ENCODE results near the gene TMIE.
"Not testable (repeated sequence)": the region's sequence is repeated elsewhere in the genome, so short reads cannot be mapped to it uniquely, and the experiment has no call there.

TMIE gene

DNA sequence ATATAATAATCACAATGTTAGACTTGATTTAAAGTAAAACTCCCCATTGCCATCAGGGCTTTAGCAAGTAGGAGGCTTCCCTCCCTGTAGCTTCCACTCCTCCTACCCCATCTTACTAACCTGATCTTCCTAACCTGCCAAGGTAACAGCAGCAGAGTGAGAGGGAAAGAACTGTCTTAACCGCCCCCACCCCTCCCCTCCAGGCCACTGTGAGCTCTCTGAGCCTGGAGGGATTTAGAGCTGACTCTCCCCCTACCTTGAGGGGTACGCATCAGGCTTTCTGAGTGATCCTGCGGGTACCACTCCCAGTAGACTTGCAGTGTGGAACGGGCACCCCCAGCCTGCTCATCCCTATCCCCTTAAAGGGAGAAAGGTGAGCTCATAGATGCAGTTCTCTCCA lies 27.8 kb downstream of the TMIE start:
- DNase-seq: no peak

DNA sequence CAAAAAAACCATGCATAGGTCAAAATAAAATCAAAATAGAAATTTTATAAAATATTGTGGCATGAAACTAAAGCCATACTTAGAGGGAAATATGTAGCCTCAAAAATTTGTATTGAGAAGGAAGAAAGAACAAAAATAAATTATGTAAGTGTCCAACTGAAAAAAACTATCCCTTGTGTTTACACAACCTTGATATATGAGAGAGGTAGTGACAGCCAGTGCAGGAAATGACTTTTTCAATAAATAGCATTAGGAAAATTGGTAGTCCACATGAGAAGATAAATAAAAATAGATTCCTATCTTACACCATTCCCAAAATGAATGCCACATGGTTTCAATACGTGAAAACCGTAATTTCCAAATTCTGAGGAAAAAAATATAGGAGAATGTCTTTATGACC lies 29.6 kb downstream of the TMIE start:
- no peak for DNase-seq

DNA sequence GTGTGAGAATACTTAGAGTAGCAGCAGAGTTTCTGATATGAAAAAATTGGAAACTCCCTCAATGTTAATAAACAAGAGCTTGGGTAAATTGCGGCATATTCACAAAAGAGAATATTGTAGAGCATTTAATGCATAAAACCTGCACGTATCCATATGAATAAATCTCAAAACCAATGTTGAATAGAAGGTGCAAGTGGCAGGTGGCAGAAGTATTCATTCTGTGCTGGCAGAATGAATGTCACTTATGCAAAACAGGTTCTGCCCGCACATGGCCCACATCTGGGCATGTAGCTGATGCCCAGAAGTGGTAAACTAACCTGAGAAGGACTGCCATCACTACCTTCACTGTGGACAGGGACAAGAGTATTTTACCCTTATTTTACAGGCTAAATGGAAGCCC lies 30.6 kb downstream of the TMIE start:
- DNase-seq: no peak

DNA sequence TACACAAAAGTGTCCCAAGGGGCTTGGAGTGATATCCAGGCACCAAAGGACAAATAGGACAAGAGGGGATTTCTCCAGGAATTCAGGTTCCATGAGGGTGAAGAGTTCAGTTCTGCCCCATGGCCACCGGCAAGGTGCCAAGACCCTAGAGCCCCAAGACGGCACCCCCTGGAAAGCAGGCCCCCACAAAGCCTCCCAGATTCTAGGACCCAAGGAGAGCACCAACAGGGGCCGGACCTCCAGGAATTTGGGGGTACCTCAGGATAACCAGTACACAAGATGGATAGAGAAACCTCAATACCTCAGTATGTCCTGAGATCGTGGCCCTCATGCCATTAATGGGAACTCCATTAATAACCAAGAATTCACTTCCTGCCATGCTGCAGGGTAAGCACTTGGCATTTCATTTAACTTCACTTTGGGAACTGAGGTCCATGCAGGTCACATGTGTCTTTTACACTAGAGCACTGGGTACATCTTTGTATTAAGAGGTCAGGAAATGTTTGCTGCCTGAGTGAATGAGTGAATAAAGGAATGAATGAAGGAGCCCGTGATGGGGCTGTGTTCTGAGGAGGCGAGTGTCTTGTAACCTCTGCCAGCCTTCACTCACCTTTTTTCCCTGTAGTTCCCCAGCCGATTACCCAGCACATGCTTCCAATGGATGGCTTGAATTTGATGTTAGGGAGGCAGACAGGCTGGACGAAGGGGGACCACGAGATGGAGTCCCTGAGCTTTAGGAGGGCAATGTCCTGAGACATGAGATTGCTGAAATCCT lies 32.0 kb downstream of the TMIE start:
- no peak for DNase-seq

DNA sequence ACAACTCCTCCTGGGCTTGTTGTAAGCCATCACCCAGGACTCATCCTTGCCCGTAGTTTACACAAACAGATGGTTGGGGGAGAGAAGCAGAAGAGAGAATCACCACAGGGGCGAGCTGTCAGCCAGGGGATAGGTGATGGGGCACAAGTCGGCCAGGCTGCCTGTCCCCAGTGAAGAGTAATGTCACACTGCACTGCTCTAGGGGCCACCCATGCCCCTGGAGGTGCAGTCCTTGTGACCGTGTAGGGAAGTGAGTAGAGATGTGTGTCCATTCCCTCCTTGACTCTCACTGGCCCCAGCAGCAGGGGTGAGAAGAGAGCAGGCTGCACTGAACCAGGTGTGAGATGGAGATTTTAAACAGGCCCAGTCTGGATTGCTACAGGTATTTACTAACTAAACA lies 33.6 kb downstream of the TMIE start:
- DNase-seq: no peak

DNA sequence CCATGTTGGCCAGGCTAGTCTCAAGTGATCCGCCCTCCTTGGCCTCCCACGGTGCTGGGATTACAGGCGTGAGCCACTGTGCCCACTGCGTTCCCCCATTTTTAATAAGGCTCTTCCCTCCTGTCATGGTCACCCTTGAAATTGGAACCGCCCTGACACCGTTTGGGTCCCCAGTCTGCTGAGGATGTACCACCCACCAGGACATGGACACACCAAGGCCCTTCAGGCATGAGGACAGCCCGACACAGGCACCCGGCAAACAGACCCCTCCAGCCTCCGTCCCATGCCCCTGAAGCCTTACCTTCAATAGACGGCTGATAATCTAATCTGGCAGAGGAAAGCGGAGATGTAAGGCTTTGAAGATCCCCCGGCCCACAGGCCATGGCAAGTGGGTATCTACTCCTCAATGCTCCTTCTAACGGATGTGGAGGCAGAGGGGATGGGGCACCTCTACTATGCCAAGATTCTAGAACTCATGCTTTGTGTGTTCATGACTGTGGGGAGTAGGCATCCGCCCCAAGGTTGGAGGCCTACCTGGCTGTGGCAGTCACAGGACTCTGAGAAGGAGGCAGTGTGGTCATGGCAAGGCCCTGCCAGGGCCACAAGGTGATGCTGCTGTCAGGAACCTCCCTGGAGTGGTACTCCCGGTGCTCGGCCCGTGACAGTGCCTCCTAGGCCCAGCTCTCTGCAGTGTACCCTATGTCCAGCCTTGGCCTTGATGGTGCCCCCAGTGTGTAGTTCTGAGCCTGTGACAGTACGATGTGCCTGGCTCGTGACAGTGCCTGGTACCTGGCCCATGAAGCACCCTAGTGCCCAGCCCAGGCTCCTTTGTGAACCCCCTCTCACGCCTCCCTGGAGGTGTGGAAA lies 35.0 kb downstream of the TMIE start:
- DNase-seq: no peak

DNA sequence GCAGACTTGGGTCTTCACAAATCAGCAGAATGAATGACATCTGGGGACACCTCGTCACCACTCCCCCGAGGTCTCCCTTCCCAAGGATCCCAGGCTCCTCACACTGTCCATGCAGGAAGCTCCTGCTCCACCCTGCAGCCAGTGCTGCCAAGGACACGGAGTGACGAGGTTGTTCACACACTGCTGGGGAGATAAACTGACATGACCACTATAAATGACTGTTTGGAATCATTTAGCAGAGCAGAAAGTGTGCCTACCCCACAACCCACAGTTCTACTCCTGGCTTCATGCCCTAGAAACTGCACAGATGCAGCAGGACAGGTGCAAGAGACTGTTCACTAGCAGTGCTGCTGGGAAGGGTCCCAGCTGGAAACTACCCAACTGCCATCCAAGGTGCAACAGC lies 36.1 kb downstream of the TMIE start:
- DNase-seq: no peak

DNA sequence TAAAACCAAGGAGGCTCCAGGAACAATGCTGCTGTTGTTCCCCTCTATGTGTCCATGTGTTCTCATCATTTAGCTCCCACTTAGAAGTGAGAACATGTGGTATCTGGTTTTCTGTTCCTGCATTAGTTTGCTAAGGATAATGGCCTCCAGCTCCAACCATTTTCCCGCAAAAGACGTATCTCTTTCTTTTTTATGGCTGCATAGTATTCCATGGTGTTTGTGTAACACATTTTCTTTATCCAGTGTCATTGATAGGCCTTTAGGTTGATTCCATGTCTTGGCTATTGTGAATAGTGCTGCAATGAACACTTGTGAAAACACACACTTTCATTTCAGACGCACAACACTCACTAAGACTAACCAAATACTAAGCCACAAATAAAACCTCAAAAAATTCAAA lies 38.4 kb downstream of the TMIE start:
- not testable (repeated sequence) for DNase-seq

DNA sequence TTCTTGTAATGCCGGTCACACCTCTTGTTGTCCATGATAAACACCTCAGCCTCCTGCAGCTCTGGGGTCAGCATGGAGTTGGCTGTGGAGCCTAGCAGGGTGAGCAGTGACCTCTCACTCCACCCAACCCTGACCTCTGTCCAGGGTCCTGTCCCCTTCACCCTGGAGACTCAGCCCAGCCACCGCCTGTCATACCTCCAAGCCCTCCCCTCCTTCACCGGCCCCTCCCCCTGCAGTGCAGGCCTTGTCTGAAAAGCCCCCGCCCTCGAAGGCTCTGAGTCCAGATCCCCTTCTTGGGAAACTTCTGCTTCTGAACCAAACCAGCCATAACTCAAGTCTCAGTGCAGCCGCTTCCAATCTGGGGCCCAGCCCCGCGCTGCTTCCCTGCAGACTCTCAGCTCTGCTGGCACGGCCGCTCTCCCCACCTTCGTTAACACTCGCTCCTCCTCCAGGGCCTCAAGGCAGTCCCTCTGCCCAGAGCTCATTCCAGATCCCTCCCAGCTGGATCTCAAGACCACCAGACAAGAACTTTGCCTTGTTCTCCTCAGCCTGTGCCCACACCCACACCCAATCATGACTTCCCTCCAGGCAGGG lies 41.9 kb downstream of the TMIE start:
- no peak for DNase-seq

DNA sequence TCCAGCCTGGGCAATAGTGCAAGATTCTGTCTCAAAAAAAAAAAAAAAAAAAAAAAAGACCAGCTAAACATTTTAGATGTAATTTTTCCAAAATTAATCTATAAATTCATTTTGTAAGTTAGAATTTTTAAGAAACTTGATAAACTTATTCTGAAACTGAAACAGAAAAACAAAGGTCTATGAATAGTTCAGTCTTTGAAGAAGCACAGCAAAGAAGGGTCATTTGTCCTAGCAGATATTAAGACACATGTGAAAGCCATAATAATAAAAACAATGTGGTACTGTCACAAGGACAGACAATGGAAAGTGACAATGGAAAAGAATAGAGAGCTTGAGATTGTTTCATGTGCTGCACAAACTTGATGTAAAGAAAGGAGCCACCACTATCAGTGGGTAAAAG lies 45.5 kb downstream of the TMIE start:
- no peak for DNase-seq

DNA sequence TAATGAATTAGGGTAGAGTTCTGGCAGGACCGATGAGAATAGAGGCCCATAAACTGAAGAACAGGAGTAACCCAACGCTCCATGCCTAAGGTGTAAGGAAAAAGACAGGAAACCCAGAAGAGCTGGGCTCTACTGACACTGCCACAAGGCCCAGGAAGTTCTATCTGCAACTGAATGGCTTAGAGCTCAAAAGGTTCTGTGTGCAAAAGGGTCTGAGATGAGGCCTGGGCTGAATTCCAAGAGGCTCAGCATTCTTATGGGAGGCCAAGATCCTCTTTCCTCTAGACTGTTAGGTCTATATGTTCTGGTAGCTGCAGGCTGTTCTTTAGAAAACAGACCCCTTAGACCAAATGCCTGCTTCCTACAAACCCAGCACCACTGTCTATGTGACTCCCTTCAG lies 47.0 kb downstream of the TMIE start:
- DNase-seq: no peak

DNA sequence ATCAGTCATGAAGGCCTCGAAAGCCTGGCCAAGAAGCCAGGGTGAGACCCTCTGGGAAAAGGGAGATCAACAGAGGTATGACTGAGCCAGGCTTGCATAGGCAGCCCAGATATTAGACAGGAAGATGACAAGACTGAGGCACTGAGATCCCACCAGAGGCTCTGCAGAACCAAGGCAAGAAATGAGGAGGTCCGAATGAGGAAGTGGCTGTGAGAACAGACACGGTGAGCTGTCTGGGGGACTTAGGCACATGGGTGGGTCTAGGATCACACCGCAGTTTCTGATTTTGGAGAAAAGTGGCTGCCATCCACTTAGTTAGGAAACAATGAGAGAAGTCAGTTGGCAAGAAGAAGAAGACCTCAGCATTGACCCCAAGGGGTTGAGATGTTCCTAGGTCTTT lies 47.9 kb downstream of the TMIE start:
- DNase-seq: no peak

DNA sequence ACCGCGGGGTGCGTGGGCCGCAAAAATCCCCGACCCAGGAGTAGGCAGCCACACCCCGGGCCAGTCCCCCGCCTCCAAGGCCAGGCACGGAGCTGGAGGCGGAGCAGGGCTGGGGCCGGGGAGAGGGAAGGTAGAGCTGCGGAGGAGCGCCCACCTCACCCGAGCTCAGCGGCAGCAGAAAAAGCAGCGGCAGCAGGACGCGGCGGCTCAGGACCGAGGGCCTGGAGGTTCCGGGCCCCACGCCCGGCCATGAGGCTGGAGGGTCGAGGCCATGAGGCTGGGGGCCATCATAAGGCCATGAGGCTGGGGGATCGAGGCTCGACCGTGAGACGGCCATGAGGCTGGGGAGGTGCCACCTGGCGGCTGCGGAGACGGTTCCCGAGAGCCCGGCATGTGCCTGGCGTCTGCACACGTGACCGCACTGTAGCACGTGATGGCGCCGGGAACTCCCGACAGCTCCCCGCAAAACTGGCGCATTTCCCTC lies 49.4 kb downstream of the TMIE start:
- no peak for DNase-seq

DNA sequence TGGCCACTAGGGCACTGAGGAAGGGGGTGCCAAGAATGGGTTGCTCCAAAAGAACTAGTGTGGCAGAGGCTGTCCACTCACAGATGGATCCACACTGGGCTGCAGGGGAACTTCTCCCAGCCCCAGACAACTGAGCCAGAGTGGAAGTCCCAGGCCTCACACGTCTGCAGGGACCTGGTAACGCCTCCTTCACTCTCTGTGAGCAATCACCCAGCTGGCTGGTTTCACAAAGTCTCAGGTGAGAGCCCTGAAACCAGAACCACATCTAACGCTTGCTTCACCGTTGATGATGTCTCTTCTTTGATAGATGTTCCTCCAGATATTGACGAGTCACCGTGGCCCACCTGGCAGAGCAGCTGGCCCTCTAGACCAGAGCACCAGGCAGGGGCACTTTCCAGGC lies 51.9 kb downstream of the TMIE start:
- DNase-seq: not testable (repeated sequence)

DNA sequence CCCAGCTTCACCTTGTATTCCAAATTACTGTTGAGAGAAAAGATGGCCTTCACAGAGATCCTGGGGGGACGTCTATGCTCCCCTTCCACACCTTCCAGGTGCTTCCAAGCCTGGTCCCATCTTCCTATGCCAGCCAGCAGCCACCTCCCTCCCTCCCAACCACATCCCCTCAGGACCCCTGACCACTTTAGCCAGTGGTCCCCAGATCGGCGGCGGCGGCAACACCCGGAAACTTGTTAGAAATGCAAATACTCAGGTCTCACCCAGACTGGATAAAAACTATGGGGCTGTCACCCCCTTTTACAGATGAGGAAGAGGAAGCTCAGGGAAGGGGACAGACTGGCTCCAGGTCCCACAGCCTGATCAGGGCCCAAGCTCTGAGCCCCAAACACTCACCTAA lies 54.5 kb downstream of the TMIE start:
- DNase-seq: no peak

DNA sequence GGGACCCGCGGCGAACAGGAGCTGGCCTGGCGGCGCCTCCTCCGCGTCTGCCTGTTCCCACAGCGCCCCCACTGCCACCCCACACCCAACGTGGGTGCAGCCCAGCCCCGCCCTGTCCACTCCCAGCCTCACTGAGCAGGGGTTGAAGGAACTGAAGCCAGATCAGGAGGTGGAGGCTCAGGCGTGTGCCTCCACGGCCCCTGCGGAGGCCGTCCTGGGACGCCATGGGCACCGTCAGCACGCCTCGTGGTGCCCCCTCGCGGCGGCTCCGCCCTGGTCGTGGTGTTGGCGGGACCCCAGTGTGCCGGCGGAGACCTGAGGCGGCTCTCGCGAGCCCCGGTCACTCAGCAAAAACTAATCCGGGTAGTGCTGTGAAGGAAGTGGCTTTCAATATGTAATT lies 55.5 kb downstream of the TMIE start:
- DNase-seq: no peak

DNA sequence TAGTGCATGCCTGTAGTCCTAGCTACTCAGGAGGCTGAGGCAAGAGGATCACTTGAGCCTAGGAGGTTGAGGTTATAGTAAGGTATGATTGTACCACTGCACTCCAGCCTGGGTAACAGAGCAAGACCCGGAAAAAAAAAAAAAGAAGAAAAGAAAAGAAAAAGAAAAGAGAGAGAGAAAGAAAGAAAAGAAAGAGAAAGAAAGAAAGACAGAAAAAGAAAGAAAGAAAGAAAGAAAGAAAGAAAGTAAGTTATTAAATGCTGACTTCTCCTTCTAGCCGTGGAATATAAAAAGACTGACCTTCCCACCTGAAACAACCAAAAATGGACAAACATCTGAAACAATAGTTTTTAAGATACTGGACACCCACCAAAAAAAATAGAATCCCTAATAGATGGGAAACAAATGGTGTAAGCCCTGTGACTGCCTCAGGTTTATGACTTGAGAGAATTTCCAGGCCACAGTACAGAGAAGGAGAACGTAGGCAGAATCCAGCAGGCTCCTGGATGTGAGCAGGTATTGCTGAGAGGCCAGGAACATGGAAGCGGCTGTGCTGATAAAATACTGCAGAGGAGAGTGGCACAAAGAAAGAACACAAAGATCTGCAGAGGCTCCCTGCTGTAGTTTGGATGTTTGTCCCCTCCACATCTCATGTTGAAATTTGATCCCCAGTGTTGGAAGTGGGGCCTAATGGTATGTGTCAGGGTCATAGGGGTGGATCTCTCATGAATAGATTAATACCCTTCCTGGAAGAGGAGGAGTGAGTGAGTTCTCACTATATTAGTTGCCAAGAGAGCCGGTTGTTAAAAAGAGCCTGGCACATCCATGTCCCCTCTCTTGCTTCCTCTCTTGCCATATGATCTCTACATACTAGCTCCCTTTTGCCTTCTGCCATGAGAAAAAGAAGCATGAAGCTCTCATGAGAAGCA lies 58.3 kb downstream of the TMIE start:
- no peak for DNase-seq
